GM15510 (cell line): ENCODE data around the gene PCIF1.

Experiments used
- POLR2A ChIP-seq: IDR thresholded peaks from 3 replicates; pipeline ENCODE4 v1.6.1; 2011; ENCODE audit warnings: borderline replicate concordance; ENCODE audit not compliant: insufficient read length; ENCODE audit errors: extremely low read depth

The PCIF1 gene

DNA sequence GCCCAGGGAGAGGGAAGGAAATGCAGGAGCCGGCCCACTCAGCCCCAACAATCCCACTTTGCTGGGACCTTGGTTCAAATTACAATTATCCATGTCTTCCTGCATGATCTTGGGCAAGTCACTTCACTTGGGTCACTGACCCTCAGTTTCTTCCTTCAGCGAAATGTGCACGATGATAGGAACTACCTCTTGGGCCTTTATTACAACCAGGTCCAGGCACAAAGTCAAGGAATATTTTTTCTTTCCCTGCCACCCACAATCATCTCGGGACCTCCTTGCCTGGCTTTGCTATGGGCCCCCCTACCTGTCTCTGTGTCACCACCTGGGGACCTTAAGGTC is 22.2 kb upstream of the PCIF1 start:
- no peak for TF ChIP-seq POLR2A

GRCh38 chr20:45913116-45913515 is 21.4 kb upstream of the PCIF1 start:
- no peak for TF ChIP-seq POLR2A

DNA sequence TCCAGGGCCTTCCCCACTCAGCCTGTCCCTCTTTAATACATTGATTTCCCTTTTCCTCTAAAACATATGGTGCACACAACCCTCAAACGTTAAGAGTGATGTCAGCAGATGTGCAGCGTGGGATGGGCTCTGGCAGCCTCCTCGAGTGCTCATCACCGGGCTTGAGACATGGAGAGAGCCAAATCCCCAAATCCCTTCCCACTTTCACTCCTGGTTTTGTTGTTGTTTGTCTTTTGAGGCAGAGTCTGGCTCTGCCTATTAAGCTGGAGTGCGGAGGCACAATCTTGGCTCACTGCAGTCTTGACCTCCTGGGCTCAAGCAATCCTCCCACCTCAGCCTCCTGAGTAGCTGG is 16.7 kb upstream of the PCIF1 start:
- TF ChIP-seq POLR2A, result no peak

DNA sequence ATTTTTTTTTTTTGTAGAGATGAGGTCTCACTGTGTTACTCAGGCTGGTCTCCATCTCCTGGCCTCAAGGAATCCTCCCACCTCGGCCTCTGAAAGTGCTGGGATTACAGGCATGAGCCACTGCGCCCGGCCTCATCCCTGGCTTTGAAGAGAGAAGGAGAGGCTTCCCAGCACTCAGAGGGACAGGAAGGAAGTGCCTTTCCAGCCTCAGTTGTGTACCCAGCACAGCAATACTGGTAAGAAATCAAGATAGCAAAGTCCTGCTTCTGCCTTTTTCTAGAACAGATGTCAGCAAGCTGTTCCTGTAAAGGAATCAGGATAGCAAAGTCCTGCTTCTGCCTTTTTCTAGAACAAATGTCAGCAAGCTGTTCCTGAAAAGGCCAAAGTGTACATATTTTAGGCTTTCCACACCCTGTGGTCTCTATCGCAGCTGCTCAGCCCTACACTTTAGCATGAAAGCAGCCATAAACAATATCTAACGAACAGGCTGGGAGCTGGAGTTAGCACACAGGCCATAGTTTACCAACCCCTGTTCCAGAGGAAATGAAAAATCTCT is 16.2 kb upstream of the PCIF1 start:
- TF ChIP-seq POLR2A, result no peak

GRCh38 chr20:45918779-45919537 is 15.5 kb upstream of the PCIF1 start:
- TF ChIP-seq POLR2A, result no peak

DNA sequence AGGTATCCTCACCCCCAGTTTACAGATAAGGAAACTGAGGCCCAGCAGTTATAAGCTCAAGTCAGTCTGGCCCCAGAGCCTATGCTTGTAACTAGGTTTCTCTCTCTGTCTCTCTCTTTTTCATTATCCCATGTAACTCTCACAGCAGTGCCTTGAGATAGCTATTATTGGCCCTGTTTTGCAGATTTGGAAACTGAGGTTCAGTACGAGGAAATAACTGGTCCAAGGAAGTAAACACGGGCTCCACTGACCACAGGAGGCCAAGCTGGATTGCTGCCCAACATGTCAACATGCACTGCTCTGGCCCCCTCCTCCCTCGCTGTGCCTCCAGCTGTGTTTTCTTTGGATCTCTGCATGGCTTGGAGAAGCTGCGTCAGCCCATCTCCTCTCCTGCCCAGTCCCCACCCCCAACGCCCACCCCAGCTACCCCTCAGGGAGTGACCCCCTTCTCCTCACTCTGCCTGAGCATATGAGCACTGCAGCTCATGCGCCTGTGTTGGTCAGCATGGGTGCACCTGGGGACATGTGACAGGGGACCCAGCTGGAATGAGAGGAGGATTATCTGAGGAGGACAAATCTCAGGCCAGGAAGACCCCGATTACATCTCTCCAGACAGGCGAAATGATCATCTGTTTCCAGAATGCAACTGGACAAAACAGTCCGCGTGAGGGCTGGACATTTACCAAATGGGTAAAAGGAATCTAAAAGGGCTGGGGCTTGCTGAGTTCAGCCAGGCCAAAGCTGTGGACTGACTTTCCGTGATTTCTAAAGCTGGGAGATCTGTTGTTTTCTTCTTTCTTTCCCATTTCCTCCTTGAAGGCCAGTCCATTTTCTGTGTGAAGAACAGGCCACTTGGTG is 14.7 kb upstream of the PCIF1 start:
- no peak for TF ChIP-seq POLR2A

- no peak for TF ChIP-seq POLR2A
Observed at GRCh38 chr20:45920462-45921336, 13.8 kb upstream of the PCIF1 start.

- TF ChIP-seq POLR2A, result no peak
Observed at GRCh38 chr20:45921337-45922189, 12.9 kb upstream of the PCIF1 start.

- TF ChIP-seq POLR2A, result no peak
Observed at GRCh38 chr20:45924391-45925261, 9.9 kb upstream of the PCIF1 start.

GRCh38 chr20:45925821-45926506 is 8.5 kb upstream of the PCIF1 start:
- TF ChIP-seq POLR2A, result no peak

GRCh38 chr20:45926731-45927070 is 7.8 kb upstream of the PCIF1 start:
- no peak for TF ChIP-seq POLR2A

GRCh38 chr20:45927071-45927878 is 7.2 kb upstream of the PCIF1 start:
- TF ChIP-seq POLR2A, result no peak
